Fibroblast of mammary gland (primary cell): ENCODE results near the gene ARID3C.

Experiments
- DNase-seq: peaks from one replicate; pipeline ENCODE4 v3.0.0-alpha.2; 2010; ENCODE audit warnings: low read depth
- H3K4me3 ChIP-seq: 2 replicates; pipeline ENCODE4 v1.5.1; 2011; ENCODE audit warnings: low read depth, mild to moderate bottlenecking, low read length, moderate library complexity; ENCODE audit not compliant: control insufficient read depth
- TF ChIP-seq, protein P1 (sequence below): conservative IDR thresholded peaks from 2 replicates; pipeline ENCODE4 v1.5.1; 2011; ENCODE audit warnings: low read depth, low read length, inconsistent platforms; ENCODE audit not compliant: control insufficient read depth, insufficient read depth

The ARID3C gene

DNA sequence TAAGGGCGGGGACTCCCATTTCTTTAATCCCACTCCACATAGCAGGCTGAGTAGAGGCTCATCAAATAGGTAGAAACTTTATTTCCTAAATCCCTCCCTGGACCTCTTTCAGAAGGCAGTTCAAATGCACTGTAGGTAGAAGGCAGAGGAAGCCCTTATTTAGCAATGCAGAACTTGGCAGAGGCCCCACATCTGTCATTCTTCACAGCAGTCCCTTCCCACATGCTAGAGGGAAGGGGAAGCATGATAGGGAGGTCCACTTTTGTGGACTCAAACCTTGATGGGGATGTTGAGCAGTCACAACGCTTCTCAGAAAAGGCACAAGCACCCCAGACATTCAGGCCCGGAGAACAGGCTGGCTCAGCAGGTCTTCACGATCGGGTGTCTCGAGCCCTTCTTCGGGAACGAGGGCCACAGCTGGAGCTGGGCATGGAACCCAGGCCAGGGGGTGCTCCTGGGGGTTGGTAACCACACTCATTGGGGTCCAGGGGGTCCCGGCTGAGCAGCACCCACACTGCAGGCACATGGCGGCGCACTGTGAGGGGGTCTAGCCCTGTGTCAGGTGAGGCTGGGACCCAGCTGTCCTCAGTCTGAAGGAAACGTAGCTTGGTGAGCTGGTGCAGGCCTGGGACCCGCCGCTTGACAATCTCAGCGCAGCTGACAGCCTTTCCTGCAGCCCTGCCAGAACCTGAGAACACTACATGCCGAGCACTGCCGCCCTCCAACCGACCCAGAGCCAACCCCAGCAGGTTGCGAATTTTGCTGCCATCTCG is 18.2 kb downstream of the ARID3C start:
- H3K4me3 ChIP-seq = peak overlapping the region; percentile 88
- DNase-seq = no peak

GRCh38 chr9:34607331-34607730 is 21.5 kb downstream of the ARID3C start:
- TF ChIP-seq, protein P1, sequence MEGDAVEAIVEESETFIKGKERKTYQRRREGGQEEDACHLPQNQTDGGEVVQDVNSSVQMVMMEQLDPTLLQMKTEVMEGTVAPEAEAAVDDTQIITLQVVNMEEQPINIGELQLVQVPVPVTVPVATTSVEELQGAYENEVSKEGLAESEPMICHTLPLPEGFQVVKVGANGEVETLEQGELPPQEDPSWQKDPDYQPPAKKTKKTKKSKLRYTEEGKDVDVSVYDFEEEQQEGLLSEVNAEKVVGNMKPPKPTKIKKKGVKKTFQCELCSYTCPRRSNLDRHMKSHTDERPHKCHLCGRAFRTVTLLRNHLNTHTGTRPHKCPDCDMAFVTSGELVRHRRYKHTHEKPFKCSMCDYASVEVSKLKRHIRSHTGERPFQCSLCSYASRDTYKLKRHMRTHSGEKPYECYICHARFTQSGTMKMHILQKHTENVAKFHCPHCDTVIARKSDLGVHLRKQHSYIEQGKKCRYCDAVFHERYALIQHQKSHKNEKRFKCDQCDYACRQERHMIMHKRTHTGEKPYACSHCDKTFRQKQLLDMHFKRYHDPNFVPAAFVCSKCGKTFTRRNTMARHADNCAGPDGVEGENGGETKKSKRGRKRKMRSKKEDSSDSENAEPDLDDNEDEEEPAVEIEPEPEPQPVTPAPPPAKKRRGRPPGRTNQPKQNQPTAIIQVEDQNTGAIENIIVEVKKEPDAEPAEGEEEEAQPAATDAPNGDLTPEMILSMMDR = no peak
- no peak overlapping the region for H3K4me3 ChIP-seq
- no peak for DNase-seq

More for the DNA sequence above, 18.2 kb downstream of the ARID3C start:
- TF ChIP-seq, protein P1 = no peak

DNA sequence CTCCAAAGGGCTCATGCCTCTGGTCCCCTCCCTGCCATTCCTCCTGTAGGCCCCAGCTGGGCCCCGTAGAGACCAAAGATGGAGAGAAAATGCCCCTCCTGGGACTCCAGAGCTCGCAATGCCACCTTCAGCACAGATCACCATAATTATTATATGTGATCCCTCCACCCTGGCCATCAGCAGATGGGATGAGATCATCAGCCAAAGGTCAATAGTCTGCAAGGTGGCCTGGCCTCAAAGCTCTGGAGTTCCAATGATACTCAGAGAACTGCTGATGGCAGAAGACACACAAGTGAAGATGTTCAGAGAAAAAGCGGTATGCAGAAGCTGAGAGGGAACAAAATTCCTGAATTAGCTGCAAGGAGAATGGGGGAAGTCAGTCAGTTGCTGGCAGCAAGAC is 22.0 kb downstream of the ARID3C start:
- no peak overlapping the region for H3K4me3 ChIP-seq
- TF ChIP-seq, protein P1 = no peak
- no peak for DNase-seq

DNA sequence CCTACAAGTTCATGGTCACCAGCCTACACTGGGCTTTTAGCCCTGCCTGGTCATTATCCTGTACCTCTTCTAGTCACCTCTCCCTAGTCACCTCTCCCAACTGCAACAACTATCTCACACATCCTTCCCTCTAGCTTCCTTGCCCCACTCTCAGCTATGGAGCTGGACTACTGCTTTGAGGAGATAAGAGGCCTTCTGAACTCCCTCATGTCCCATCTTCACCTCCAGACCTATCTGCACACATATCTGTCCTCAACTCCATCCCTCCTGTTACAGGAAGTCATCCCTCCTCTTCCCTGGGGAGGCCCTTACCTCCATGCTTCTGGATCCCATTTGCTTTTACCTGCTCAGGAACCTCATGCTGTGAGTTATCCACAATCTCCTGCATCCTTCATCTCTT is 22.7 kb downstream of the ARID3C start:
- H3K4me3 ChIP-seq = no peak overlapping the region
- TF ChIP-seq, protein P1 = no peak
- DNase-seq = no peak

DNA sequence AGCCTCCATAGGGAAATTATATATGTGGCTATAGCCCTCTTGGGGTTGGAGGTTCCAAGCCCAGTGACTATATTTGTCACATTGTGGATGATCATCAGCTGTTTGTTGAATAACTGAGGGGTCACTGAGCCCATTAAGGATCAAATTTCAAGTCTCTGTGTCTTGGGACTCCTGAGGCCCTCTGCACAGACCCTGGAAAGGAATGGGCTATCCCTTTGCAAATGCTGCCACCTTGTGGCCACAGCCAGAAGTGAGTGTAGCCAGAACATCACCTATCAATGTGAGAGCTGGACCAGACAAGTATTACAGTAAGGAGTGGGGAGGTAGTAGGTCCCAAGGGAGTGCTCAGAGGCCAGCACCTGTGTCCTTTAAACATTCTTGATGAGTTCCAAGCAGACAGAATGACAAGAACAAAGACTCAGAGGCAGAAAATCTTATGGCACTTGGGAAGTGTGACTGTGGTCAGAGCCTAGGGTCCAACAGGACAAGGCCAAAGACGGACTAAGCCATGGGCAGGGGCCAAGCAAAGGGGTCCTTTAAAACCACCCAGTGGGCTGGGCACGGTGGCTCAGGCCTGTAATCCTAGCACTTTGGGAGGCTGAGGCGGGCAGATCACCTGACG is 25.1 kb downstream of the ARID3C start:
- TF ChIP-seq, protein P1 = peak; percentile 97
- no peak overlapping the region for H3K4me3 ChIP-seq
- DNase-seq = peak; percentile 69

GRCh38 chr9:34601937-34602573 is 26.8 kb downstream of the ARID3C start:
- TF ChIP-seq, protein P1 = no peak
- DNase-seq = no peak
- no peak overlapping the region for H3K4me3 ChIP-seq
